Measurements from ENCODE around the gene WFDC10A.
"Not testable (repeated sequence)": the region's sequence is repeated elsewhere in the genome, so short reads cannot be mapped to it uniquely, and the experiment has no call there.

WFDC10A gene
- 0 reads per million in 2 donors for total RNA-seq

GRCh38 chr20:45629496-45630100 is at the start of gene WFDC10A:
WFDC10A (plus strand) TSS chr20:45629739; CDS start chr20:45629814, 75 bp downstream.
- DNase-seq, result peak in 1 of 5 experiments; percentile 14

DNA sequence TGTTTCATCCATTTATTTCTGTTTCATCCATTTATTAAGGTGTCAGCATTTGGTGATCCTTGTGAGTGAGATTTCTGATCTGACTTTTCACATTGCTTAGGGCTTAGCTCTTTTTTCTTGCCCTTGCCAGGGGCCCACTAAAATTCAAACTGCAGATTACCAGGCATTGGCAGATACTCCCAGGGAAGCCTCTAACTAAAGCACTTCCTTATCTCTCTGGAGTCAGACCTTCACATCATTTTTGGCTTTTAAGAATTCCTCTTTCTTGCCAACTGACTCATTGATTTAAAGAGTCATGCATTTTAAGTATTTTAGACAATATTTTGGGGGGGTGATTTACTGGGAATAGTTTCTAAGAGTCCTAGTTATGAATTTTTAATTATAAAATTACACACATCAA is 47.8 kb upstream of the WFDC10A start:
- no peak for DNase-seq

GRCh38 chr20:45583502-45583901 is 46.0 kb upstream of the WFDC10A start:
- no peak for DNase-seq

DNA sequence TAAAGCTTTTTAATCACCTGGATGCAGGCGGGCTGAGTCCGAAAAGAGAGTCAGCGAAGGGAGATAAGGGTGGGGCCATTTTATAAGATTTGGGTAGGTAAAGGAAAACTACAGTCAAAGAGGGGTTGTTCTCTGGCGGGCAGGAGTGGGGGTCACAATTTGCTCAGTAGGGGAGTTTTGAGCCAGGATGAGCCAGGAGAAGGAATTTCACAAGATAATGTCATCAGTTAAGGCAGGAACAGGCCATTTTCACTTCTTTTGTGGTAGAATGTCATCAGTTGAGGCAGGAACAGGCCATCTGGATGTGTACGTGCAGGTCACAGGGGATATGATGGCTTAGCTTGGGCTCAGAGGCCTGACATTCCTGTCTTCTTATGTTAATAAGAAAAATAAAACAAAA is 45.2 kb upstream of the WFDC10A start:
- not testable (repeated sequence) for DNase-seq

- DNase-seq, result not testable (repeated sequence)
Measured at GRCh38 chr20:45585986-45586385, 43.6 kb upstream of the WFDC10A start.

DNA sequence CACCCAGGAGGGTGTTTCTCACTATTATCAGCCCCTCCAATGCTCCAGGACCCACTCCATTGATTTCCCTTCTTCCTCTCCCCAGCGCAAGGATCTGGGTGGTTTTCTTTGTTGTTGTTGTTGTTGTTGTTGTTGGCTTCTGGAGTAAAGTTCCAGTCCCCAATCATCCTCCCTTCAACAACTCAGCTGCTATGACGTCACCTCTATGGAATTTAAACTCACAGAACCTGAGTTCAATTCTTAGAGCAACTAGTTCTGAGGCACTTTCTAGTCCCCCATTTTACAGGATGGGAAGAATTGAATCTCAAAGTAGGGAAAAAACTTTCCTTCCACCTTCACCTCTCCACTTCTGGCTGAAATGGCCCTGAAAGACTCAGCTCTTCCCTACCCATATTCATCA is 40.7 kb upstream of the WFDC10A start:
- no peak for DNase-seq

DNA sequence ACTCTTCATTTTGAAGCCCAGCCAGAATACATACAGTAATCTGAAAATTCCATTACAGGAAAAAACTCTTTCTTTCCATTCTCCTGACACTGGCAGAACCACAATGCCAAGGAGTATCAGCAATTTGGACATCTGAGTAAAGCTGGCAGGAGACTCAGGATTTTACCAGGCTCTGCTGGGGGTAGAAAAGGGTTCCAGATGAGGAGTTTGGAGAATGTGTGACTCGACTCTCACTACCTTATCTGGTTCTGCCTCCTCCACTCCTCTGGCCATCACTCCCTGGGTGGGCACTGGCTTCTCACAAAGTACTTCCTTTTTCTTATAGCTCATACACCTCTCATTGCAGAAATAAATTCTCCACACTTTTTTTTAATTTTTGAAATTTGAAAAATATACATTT is 39.8 kb upstream of the WFDC10A start:
- DNase-seq, result no peak

DNA sequence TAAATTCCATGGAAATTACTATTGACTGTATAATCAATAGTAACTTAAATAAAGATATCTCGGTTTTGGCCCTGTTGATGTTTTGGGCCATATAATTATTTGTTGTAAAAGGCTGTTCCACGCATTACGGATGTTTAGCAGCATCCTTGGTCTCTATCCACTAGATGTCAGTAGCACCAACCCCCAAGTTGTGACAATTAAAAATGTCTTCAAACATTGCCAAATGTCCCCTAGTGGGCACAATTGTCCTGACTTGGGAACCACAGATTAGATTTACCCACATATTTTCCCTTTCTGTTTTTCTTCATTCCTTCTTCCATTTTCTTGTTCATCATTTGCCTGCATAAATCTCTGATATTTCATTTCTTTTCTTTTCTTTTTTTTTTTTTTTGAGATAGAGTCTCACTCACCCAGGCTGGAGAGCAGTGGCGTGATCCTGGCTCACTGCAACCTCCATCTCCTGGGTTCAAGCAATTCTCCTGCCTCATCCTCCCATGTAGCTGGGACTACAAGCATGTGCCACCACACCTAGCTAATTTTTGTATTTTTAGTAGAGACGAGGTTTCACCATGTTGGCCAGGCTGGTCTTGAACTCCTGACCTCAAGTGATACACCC is 36.9 kb upstream of the WFDC10A start:
- peak in 1 of 5 experiments; percentile 51 for DNase-seq

DNA sequence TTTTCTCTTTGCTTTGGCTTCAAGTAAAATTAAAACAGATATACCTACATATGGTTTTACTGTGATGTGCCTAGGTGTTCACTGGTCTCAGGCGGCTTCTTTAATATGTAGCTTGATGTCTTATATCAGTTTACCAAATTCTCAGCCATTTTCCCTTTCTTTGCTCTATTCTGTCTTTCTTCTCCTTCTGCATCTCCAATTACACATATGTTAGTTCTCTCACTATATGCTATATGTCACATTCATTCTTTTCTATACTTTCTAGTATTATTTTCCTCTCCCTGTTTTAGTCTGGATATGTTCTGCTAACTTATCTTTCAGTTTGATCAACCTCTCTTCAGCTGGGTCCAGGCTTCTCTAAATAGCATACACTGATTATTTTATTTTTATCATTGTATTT is 36.0 kb upstream of the WFDC10A start:
- no peak for DNase-seq

DNA sequence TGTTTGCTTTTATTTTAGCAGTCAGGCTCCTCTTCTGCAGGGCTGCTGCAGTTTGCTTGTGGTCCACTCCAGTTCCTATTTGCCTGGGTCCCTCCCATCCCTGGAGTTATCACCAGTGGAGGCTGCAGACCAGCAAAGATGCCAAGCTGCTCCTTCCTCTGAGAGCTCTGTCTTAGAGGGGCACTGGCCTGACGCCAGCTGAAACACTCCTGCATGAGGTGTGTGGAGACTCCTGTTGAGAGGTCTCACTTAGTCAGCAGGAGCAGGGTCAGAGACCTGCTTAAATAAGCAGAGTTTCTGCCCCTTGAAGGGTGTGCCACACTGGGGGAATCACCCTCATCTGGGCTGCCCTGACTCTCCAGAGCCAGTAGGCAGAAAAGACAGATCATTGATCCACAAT is 34.3 kb upstream of the WFDC10A start:
- DNase-seq, result no peak

DNA sequence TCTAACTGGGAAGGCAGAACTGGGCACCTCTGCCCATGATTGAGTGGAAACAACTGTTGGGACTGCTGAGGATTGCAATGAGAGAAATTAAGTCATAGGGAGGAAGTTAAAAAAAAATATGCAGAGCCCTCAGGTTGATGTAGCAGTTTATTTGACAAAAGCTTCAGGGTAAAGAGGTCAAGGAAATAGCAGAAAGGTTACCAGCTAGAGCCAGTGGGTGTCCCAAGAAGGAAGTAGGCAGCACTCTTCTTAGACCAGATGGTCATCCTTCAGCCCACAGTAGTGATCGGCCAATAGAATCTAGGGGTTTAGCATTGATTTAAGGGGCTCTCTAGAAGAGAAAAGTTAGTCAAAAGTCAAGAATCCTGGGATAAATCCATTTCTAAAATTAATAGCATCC is 21.7 kb upstream of the WFDC10A start:
- DNase-seq, result no peak

- DNase-seq, result peak in 2 of 5 experiments; percentile 9 to 34
Measured at GRCh38 chr20:45611054-45611453, 18.5 kb upstream of the WFDC10A start.

- DNase-seq, result no peak
Measured at GRCh38 chr20:45612314-45612713, 17.2 kb upstream of the WFDC10A start.

DNA sequence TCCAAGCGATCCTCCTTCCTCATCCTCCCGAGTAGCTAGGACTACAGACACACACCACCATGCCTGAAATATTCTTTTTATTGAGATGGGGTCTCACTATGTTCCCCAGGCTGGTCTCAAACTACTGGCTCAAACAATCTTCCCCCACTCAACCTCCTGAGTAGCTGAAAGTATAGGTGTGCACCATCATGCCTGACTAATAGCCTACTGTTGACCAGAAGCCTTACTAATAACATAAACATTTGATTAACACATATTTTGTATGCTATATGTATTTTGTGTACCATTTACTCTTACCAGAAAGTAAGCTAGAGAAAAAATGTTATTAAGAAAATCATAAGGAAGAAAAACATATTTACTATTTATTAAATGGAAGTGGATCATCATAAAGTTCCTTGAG is 11.9 kb upstream of the WFDC10A start:
- DNase-seq, result no peak

- no peak for DNase-seq
Measured at GRCh38 chr20:45621593-45621992, 7.9 kb upstream of the WFDC10A start.

DNA sequence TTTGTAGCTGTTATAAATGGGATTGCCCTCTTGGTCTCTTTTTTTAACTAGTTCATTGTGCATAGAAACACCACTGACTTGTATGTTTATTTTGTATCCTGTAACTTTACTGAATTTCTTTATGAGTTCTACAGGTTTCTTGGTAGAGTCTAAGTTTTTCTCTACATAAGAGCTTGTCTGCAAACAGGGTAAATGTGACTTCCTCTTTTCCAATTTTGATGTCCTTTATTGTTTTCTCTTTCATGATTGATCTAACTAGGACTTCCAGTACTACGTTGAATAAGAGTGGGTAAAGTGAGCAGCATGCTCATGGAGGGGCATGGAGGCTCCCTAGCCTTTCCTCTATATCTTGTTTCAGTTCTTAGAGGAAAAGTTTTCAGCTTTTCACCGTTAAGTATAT is 3.0 kb upstream of the WFDC10A start:
- no peak for DNase-seq

DNA sequence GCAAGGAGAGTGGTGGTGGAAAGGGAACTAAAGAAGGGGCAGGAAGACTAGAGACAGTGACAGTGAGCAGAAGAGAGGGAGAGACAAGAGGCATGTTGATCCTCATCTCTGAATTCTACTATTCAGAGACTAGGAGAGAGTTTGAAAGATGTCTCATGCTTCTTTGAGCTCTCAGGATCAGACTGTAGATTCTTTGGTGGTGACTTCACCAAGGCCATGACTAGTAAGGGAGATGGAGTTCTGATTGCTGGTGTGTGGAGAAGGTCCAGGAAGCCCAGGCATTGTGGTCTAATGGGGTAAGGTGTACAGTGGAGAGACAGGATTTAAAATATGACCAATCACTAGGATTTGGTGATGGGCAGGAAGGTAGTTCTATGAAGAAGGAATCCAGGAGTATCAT is 832 bp downstream of the WFDC10A start:
- no peak for DNase-seq

DNA sequence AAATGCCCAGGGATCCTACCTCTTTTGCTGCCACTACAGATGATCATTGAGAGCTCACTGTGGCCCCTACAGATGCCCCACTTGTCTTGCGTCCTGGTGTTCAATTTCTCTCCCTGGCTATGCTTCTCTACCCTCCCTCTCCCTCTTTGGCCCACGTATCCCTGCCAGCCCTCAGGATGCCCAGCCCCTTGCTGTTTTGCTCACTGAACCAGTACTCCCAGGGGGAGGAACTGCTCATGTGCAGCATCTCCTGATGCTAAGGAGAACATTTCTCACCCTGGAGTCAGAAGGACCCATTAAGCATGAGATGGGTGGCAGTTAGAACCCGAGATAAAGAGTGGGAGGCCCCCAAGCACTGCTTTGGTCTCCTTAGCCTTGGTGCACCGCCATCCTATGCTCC is 1.6 kb downstream of the WFDC10A start, which contains the start of gene WFDC9:
TSS of gene WFDC9 (minus strand) at position 101 of the 400 bp plus-strand sequence. CDS start 21,103 bp downstream, outside the sequence.
- DNase-seq, result no peak

DNA sequence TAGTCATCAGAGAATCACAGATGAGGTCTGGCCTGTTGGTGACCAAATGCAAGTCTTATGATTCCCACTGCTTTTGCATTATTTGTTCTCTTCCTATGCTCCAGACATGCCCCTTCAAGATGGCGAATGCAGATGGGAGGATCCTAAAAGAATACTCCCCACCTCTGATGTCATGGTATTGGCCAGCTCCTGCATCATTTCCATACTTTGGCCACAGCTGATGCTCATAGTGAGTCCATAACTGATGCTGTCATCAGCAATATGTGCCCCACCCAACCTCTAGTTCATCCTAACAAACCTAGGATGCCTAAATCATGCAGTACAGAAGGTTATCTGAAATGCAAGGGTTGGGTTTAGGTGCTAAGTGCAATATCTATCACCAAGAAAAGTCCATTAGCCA is 7.0 kb downstream of the WFDC10A start:
- DNase-seq, result no peak

DNA sequence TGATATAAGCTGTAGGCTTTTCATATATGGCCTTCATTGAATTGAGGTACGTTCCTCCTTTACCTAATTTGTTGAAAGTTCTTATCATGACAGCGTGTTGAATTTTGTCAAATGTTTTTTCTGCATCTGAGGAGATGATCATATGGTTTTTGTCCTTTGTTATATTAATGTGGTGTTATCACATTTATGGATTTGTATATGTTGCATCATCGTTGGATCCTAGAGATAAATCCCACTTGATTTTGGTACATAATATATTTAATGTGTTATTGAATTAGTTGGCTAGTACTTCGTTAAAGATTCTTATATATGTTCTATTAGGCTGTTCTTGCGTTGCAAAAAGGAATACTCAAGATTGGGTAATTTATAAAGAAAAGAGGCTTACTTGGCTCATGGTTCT is 10.1 kb downstream of the WFDC10A start:
- DNase-seq, result no peak

DNA sequence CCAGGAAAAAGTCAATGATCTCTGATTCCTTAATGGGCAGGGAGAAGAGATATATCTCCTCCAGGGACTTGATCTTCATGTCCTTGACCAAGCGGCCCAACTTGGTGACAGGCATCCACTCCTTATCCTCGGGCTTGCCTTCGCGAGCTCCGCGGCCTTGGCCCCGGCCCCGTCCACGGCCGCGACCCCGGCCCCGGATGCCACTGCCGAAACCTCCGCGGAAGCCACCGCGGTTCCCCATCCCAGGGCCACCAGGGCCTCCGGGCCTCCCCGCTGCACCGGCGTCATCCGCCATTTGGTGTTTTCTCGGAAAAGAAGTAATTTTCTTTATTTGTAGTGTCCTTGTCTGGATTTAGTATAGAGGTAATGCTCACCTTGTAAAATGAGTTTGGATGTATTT is 11.5 kb downstream of the WFDC10A start:
- not testable (repeated sequence) for DNase-seq

DNA sequence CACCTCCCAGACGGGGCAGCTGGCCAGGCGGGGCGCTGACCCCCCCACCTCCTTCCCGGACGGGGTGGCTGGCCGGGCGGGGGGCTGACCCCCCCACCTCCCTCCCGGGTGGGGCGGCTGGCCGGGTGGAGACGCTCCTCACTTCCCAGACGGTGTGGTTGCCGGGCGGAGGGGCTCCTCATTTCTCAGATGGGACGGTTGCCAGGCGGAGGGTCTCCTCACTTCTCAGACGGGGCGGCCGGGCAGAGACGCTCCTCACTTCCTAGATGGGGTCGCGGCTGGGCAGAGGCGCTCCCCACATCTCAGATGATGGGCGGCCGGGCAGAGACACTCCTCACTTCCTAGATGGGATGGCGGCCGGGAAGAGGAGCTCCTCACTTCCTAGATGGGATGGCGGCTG is 16.3 kb downstream of the WFDC10A start:
- not testable (repeated sequence) for DNase-seq

DNA sequence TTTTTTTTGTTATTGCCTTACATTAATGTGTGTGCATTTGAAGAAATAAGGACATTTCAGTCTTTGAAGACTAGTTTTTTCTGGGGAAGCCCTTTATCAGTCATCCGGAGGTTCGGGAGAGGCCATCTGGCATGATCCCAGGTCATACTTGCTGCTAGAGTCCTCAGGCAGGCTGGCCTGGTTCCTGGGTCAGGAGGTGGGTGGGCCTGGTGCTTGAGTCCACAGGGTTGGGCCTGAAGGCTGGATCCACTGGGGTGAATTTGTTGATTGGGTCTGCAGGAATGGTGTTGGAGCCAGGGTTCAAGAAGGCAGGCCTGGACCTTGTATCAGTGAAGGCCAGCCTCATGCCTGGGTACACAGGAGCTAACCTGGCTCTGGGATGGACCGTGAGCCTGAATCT is 17.3 kb downstream of the WFDC10A start:
- no peak for DNase-seq

DNA sequence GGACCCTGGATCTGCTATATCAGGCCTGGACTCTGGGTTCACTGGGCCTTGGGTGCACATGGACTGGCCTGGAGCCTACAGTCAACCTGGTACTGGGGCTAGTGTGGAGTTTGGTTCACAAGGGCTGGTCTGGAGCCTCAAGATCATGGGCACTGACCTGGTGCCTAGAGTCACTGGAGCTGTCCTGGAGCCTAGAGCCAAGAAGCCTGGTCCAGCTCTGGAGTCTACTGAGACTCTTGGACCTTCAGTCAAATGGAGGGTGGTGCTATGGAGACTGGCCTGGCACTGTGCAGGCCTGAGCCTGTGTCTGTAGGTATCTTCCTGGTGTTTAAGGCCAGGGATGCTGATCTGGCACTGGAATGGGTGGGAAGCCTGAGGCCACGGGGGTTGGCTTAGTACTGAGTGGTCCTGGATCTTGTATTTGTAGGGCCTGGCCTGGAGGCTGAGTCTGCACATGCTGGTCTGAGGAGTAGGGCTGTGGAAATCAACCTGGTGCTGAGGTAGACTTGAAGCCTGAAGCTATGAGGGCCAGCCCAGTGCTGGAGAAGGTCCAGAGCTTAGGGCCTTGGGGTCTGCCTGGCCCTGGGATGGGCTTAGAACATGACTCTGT is 18.0 kb downstream of the WFDC10A start:
- DNase-seq, result no peak
